NCI-H2029 treated with DMSO at 0.1 percent for 48 hours (cell line): ENCODE measurements around the gene FRAS1.

ENCODE experiments used
- DNase-seq: peaks from one replicate; lab custom pipeline; 2025; lab: John Stamatoyannopoulos, UW

Gene FRAS1

DNA sequence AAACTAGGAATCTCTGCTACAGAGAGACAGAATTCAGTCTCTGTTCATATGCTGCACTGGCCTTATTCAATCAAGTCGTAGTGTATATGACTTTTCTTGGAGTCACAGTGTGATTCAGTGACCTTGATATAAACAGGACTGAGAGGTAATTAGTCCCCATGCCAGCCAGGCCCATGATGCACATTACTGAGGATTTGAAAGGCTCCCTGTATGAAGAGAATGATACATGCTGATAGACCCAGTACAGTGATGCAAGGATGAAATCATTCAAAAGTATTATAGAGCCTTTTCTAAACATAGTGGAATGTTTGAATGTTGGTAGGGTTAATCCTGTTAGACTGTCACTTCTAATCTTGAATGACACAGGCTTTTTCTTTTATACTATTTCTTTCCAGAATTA lies 528.5 kb downstream of the FRAS1 start:
- no peak for DNase-seq

DNA sequence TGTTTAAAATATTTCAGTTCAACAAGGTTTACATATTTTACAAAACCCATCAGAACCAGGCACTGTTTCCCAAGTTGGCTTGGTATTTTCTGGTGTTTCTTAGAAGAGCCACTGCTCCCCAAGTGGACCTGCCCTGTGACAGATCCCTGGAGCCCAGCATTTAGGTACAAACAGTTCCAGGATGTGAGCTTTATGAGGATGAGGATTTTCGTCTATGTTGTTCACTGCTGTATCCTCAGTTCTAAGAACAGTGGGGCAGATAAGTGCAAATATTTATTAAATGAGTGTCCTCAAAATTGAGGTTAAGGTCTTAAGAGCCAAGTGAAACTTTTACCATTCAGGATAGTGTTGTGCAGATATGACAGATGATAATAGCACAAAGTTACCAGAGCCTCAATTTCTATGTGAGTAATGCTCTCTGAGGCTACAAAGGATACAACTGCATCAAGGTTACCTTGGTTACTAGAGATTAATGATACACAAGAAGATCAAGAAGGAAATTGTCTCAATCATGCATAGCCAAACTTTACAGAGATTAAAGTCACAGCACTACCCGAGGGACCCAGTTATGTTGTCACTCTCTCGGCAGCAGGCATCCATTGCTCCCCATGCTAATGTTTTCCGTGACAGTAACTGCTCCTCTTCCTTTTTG lies 531.9 kb downstream of the FRAS1 start:
- DNase-seq, result no peak

DNA sequence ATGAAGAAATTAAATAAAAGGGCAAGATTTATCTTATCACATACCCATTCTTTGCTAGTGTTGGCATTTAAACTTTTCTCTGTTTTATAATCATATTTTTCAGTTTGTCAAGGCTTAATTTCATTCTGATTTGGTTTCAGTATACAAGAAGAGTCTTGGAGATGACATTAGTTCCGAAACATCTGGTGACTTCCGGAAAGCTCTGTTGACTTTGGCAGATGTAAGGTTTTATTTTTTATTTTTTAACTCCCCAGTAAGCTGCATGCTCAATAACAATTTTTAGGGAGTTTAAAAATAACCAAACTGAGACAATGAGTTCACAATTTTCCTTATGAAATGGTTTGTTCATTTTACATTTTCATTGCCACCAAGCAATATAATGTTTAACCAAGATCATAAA lies 534.3 kb downstream of the FRAS1 start:
- DNase-seq, result no peak

DNA sequence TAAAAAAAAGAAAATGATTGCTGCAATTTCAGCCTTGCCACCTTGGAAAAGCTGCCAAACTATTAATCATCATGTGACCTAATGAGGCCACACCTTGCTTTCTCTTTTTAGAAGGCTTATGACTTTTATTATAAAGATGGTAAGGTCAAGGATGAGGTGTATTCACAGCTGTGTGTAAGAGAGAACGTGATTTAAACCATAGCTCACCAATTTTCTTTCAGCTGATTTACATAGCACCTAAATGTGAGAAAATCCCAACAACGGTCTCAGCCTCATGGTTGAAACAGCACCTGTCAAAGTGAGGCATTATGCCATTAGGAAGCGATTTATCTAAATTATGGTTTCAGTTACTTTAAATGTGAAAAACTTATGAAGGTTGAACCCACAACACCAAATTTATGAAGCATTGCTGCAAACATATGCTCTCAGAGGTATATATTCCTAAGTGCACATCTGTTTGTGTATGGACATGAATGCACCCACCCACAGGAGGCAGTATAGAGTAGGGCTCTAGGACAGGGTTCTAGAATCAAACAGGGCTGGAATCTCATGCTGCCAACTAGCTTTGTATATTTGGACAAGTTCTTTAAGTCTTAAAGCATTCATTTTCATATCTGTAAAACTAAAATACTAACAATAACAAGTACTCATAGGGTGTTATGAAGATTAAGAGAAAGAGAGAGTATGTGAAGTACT lies 535.1 kb downstream of the FRAS1 start:
- DNase-seq, result no peak
